ENCODE results near the gene SYT15.

DNA sequence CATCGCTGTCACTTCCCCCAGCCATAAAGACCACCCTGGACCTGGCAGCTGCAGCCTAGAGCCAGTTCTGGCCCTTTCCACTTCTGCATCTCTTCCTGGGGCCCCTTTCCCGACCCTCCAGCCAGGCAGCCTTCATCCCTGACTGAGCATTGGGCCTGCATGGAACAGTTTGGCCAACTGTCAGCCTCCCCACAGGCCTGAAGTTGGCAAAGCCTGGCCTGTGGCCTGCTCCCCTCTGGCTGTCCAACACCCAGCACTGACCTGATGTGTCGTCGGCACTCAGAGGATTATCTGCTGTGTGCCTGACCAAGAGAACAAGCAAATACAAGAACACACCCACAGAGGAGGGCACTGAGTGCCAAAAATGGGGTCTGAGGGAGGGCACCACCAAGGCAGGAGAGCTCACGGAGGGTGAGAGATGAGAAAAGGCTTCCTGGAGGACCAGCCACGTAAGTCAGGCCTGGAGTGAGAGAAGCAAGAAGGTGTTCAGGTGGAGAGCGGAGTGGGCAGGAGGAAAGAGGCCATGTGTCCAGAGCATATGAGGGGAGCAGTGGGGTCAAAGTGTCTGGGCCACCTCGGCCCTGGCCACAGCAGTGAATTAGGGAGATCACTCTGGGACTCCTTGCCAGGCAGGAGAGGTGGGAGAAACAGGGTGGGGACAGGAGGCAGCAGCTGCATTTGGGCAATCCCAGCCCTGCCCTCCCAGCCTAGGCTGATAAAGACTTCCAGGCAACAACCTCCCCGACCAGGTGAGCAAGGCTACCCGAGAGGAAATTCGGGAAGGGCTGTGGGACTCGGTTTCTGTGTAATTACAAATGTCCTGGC lies 27.0 kb upstream of the SYT15 start:
- no peak for TF ChIP-seq CTCF (IDR thresholded peaks at IDR 0.05; ENCODE audit: low read depth, low read length)
- no peak for TF ChIP-seq EZH2phosphoT487 (IDR thresholded peaks at IDR 0.05; ENCODE audit: low read depth)

Data from OCI-LY3 (cell line).